ENCODE results near the gene CELF1. TPM values are rescaled to one million over a fixed set of nuclear protein-coding genes. Genes with fewer than 3 reads are reported as not detected.

The CELF1 gene
- total and polyA plus RNA-seq, 12 donors = 24.4 to 97.0 (median 85.5) TPM

- intact Hi-C loops (cut with DNase I) = loop anchor here in 3 of 10 donors (1.0 to 2.0 kb wide), 2 partner anchors 17 kb away; partner anchors contain the start of gene SLC39A13 (in 3 of the 3)
- H3K36me3 ChIP-seq = peaks cover 0 to 46% (median 35%) of the 10 kb centered on the region in 9 donors
- DNase-seq = no peak
- no peaks in the 10 kb centered on the region for H3K9me3 ChIP-seq
- peaks cover 11 to 21% (median 16%) of the 10 kb centered on the region in 9 donors for H3K4me1 ChIP-seq
- H3K4me3 ChIP-seq = peak overlapping the region; percentile 55 to 99 (median 88)
- peak overlapping the region; percentile 74 to 98 (median 92) for H3K27ac ChIP-seq
- WGBS, 2 donors = 0 to 1% methylated on average over 14 of the region's 14 CpGs
- ATAC-seq = peak in 1 of 8 donors; percentile 3
- H3K27me3 ChIP-seq = no peaks in the 10 kb centered on the region
- no peak for TF ChIP-seq CTCF (IDR thresholded peaks at IDR 0.05)
These were observed 127.3 kb downstream of the CELF1 start for GRCh38 chr11:47425611-47426010.

GRCh38 chr11:47418454-47419259 lies 134.3 kb downstream of the CELF1 start:
- TF ChIP-seq CTCF (IDR thresholded peaks at IDR 0.05) = no peak
- no peak for ATAC-seq
- Histone ChIP-seq H3K9me3 (no peaks in the 10 kb centered on the region), H3K36me3 (peaks cover 0 to 95% (median 63%) of the 10 kb centered on the region in 9 donors), H3K4me1 (peaks cover 13 to 42% (median 27%) of the 10 kb centered on the region in 9 donors), H3K4me3 (no peak overlapping the region), H3K27ac (no peak overlapping the region), H3K27me3 (no peaks in the 10 kb centered on the region)
- WGBS, 2 donors = 78 to 82% methylated on average over 23 of the region's 23 CpGs
- no peak for DNase-seq
- intact Hi-C loops (cut with DNase I) = no loop called here

GRCh38 chr11:47417712-47418111 lies 135.2 kb downstream of the CELF1 start:
- DNase-seq (no peak), ATAC-seq (no peak)
- H3K36me3 ChIP-seq = peaks cover 0 to 94% (median 54%) of the 10 kb centered on the region in 9 donors
- intact Hi-C loops (cut with DNase I) = no loop called here
- no peak overlapping the region for H3K4me3 ChIP-seq
- peaks cover 13 to 48% (median 31%) of the 10 kb centered on the region in 9 donors for H3K4me1 ChIP-seq
- peak overlapping the region in 3 of 10 donors; percentile 1 to 77 (median 11) for H3K27ac ChIP-seq
- 85 to 89% methylated on average over 6 of the region's 6 CpGs for WGBS, 2 donors
- H3K9me3 ChIP-seq = no peaks in the 10 kb centered on the region
- TF ChIP-seq CTCF (IDR thresholded peaks at IDR 0.05) = no peak
- H3K27me3 ChIP-seq = no peaks in the 10 kb centered on the region

- 12 to 19% methylated on average over 11 to 13 of the region's 13 CpGs for WGBS, 2 donors
- Histone ChIP-seq H3K4me3 (peak overlapping the region in 1 of 10 donors; percentile 15), H3K4me1 (peaks cover 13 to 57% (median 36%) of the 10 kb centered on the region in 9 donors)
These were observed 136.9 kb downstream of the CELF1 start for GRCh38 chr11:47415949-47416472.

More at GRCh38 chr11:47415949-47416472, 136.9 kb downstream of the CELF1 start:
- ATAC-seq (peak; percentile 73 to 88 (median 85)), DNase-seq (peak; percentile 77 to 86)
- Histone ChIP-seq H3K9me3 (no peaks in the 10 kb centered on the region), H3K27me3 (no peaks in the 10 kb centered on the region), H3K36me3 (peaks cover 0 to 94% (median 57%) of the 10 kb centered on the region in 9 donors), H3K27ac (peak overlapping the region; percentile 68 to 94 (median 76))
- TF ChIP-seq CTCF (IDR thresholded peaks at IDR 0.05) = no peak
- intact Hi-C loops (cut with DNase I) = no loop called here

Other genes starting within 250 kb of the CELF1 start
- 1,000 to 10,000 TPM; 1,404 to 3,138 (median 2,490) TPM for gene MYBPC3, start 200.4 kb downstream of the CELF1 start, total RNA-seq
- 1,000 to 10,000 TPM in 1 of 2 donors, 100 to 1,000 TPM in 1; 484 to 2,250 TPM for gene MYBPC3, start 200.4 kb downstream of the CELF1 start, polyA plus RNA-seq
- gene SPI1, start 174.6 kb downstream of the CELF1 start, total RNA-seq = 10 to 100 TPM in 3 of 10 donors, 1 to 10 TPM in 7; 3.4 to 38.9 (median 6.7) TPM
- gene SPI1, start 174.6 kb downstream of the CELF1 start, polyA plus RNA-seq = 10 to 100 TPM in 1 of 2 donors, 1 to 10 TPM in 1; 6.7 to 10.2 TPM
- gene SLC39A13, start 144.5 kb downstream of the CELF1 start, total RNA-seq = 10 to 100 TPM; 31.1 to 54.5 (median 40.8) TPM
- 10 to 100 TPM; 62.3 to 86.4 TPM for gene SLC39A13, start 144.5 kb downstream of the CELF1 start, polyA plus RNA-seq
- gene PSMC3, start 126.7 kb downstream of the CELF1 start, total RNA-seq = 100 to 1,000 TPM; 129 to 171 (median 140) TPM
- 100 to 1,000 TPM; 184 to 272 TPM for gene PSMC3, start 126.7 kb downstream of the CELF1 start, polyA plus RNA-seq
- gene RAPSN, start 104.0 kb downstream of the CELF1 start, total RNA-seq = 10 to 100 TPM in 1 of 10 donors, 1 to 10 TPM in 9; 2.9 to 10.2 (median 4.0) TPM
- 1 to 10 TPM in 1 of 2 donors, under 1 TPM in 1; 0.33 to 6.2 TPM for gene RAPSN, start 104.0 kb downstream of the CELF1 start, polyA plus RNA-seq
- 10 to 100 TPM; 16.9 to 24.6 (median 21.3) TPM for gene PTPMT1, start 12.5 kb upstream of the CELF1 start, total RNA-seq
- 10 to 100 TPM; 36.4 to 66.9 TPM for gene PTPMT1, start 12.5 kb upstream of the CELF1 start, polyA plus RNA-seq
- gene KBTBD4, start 25.8 kb upstream of the CELF1 start, total RNA-seq = 10 to 100 TPM; 13.6 to 21.0 (median 16.2) TPM
- 1 to 10 TPM; 3.1 to 9.2 TPM for gene KBTBD4, start 25.8 kb upstream of the CELF1 start, polyA plus RNA-seq
- 100 to 1,000 TPM; 171 to 359 (median 287) TPM for gene NDUFS3, start 25.9 kb upstream of the CELF1 start, total RNA-seq
- gene NDUFS3, start 25.9 kb upstream of the CELF1 start, polyA plus RNA-seq = 100 to 1,000 TPM; 291 to 570 TPM
- 1 to 10 TPM in 1 of 10 donors, under 1 TPM in 4, not detected in 5; 0.19 to 1.0 (median 0.24) TPM for gene FAM180B, start 33.5 kb upstream of the CELF1 start, total RNA-seq
- under 1 TPM in 1 of 2 donors, not detected in 1; 0.07 TPM for gene FAM180B, start 33.5 kb upstream of the CELF1 start, polyA plus RNA-seq
- gene C1QTNF4, start 41.3 kb upstream of the CELF1 start, total RNA-seq = under 1 TPM in 9 of 10 donors, not detected in 1; 0.15 to 0.85 (median 0.37) TPM
- gene C1QTNF4, start 41.3 kb upstream of the CELF1 start, polyA plus RNA-seq = 1 to 10 TPM; 1.2 to 1.4 TPM
- 100 to 1,000 TPM in 7 of 10 donors, 10 to 100 TPM in 3; 90.7 to 137 (median 104) TPM for gene MTCH2, start 89.4 kb upstream of the CELF1 start, total RNA-seq
- 100 to 1,000 TPM in 1 of 2 donors, 10 to 100 TPM in 1; 23.8 to 114 TPM for gene MTCH2, start 89.4 kb upstream of the CELF1 start, polyA plus RNA-seq
- gene AGBL2, start 162.2 kb upstream of the CELF1 start, total RNA-seq = 1 to 10 TPM in 1 of 10 donors, under 1 TPM in 4, not detected in 5; 0.13 to 1.5 (median 0.44) TPM
- gene AGBL2, start 162.2 kb upstream of the CELF1 start, polyA plus RNA-seq = under 1 TPM; 0.04 to 0.88 TPM
- 10 to 100 TPM; 39.3 to 65.2 (median 42.8) TPM for gene FNBP4, start 214.2 kb upstream of the CELF1 start, total RNA-seq
- 10 to 100 TPM; 17.0 to 81.6 TPM for gene FNBP4, start 214.2 kb upstream of the CELF1 start, polyA plus RNA-seq